NCI-H2196 (cell line): Measurements from ENCODE around the gene ANAPC2.
"Not testable (repeated sequence)": the region's sequence is repeated elsewhere in the genome, so short reads cannot be mapped to it uniquely, and the experiment has no call there.

Source experiments
- DNase-seq: peaks from one replicate; lab custom pipeline; 2025; ENCODE audit not compliant: unreplicated experiment; lab: John Stamatoyannopoulos, UW

The ANAPC2 gene

GRCh38 chr9:137148242-137148641, 40.1 kb downstream of the ANAPC2 start:
- DNase-seq = no peak

- no peak for DNase-seq
These were observed 40.6 kb downstream of the ANAPC2 start for GRCh38 chr9:137147793-137148160.

GRCh38 chr9:137147091-137147792, 41.1 kb downstream of the ANAPC2 start:
- DNase-seq = no peak

- DNase-seq = no peak
These were observed 41.8 kb downstream of the ANAPC2 start for GRCh38 chr9:137146527-137146918.

GRCh38 chr9:137145731-137146526, 42.4 kb downstream of the ANAPC2 start:
- no peak for DNase-seq

- no peak for DNase-seq
These were observed 44.9 kb downstream of the ANAPC2 start for GRCh38 chr9:137143459-137143858.

- DNase-seq = no peak
These were observed 46.1 kb downstream of the ANAPC2 start for GRCh38 chr9:137141976-137142936.

GRCh38 chr9:137141050-137141810, 47.1 kb downstream of the ANAPC2 start:
- no peak for DNase-seq

- DNase-seq = no peak
These were observed 48.0 kb downstream of the ANAPC2 start for GRCh38 chr9:137140151-137141012.

GRCh38 chr9:137139468-137140150, 48.8 kb downstream of the ANAPC2 start:
- no peak for DNase-seq

- no peak for DNase-seq
These were observed 49.5 kb downstream of the ANAPC2 start, which contains the start of gene GRIN1 for GRCh38 chr9:137138722-137139467. TSS of gene GRIN1 (plus strand) at chr9:137139154. CDS start at chr9:137139487, 333 bp downstream.

GRCh38 chr9:137138058-137138721, 50.2 kb downstream of the ANAPC2 start:
- DNase-seq = peak; percentile 40

- DNase-seq = no peak
These were observed 51.3 kb downstream of the ANAPC2 start for GRCh38 chr9:137136881-137137607.

- DNase-seq = no peak
These were observed 52.0 kb downstream of the ANAPC2 start for GRCh38 chr9:137136261-137136880.

- not testable (repeated sequence) for DNase-seq
These were observed 53.2 kb downstream of the ANAPC2 start for GRCh38 chr9:137135154-137135553.

GRCh38 chr9:137134191-137134590, 54.2 kb downstream of the ANAPC2 start:
- no peak for DNase-seq
